ENCODE data around the gene LYZL6.

The LYZL6 gene

DNA sequence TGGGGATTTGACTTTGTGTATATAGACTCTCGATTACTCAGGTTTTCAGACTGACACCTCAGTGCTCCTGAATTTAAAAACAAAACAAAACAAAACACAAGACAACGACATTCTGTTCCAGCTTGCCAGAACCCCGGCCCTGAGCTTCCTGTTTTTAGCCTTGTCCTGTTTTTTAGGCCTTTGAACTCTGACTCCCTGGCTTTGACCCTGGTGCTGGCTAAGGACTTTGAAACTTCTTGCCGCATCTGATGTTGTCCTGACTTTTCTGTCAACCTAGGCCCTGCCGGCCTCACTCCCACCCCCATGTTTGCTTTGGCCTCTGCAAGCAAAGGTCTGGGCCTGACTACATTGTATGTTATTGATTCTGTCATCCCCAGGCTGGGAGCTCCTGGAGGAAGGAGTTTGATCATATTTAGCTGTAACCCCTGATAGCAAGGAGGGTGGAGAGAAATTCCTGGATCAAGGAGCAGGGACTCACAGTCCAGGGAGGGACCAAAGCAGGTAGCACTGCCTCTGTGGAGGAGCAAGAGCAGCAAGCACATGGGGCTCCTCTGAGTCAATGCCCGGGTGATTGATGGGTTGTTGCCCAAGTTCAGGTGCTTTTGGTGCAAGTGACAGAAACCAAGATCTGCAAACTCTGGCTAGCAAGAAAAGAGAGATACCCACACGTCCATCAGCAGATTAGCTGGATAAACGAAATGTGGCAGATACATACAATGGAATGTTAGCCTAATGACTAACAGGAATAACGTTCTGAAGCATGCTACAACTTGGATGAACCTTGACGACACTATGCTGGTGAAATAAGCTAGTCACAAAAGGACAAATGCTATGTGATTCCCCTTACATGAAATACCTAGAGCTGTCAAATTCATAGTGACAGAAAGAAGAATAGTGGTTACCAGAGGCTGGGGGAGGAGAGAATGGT, 30.1 kb upstream of the LYZL6 start:
- Histone ChIP-seq H3K79me2 (ENCODE audit: control insufficient read depth, insufficient read depth, low read length, unreplicated experiment) (no peaks in the 10 kb centered on the region), H3K4me1 (ENCODE audit: control insufficient read depth, insufficient read depth, low read length, unreplicated experiment) (peaks cover 13% of the 10 kb centered on the region), H3K27ac (ENCODE audit: low read depth, low read length) (peak overlapping the region; percentile 11), H3K36me3 (ENCODE audit: insufficient read depth, low read length) (no peaks in the 10 kb centered on the region), H3K4me3 (ENCODE audit: low read depth, low read length) (no peak overlapping the region), H2AFZ (ENCODE audit: low read length, unreplicated experiment) (peak overlapping the region; percentile 90), H3K27me3 (ENCODE audit: insufficient read depth, low read length) (no peaks in the 10 kb centered on the region)

DNA sequence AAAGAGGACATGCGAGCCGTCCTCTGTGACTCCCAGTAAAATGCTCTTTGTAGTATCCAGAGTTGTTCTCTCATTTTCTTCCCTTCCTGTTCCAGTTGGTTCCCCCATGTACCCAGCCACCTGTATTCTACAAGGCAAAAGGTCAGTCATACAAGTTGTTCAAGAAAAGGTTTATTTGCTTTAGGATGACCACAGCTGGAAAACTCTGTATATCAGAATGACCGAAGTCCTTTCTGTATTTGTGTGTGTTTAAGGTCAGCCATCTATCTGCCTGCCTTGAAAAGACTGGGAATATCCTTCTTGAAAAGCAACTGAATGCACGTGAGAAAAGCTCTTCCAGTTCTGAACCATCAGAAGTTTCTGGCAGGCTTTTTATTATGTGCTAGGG, 29.4 kb upstream of the LYZL6 start:
- Histone ChIP-seq H3K4me1 (ENCODE audit: control insufficient read depth, insufficient read depth, low read length, unreplicated experiment) (peaks cover 13% of the 10 kb centered on the region), H3K27me3 (ENCODE audit: insufficient read depth, low read length) (no peaks in the 10 kb centered on the region), H3K79me2 (ENCODE audit: control insufficient read depth, insufficient read depth, low read length, unreplicated experiment) (no peaks in the 10 kb centered on the region), H3K27ac (ENCODE audit: low read depth, low read length) (peak overlapping the region; percentile 11), H3K4me3 (ENCODE audit: low read depth, low read length) (no peak overlapping the region), H3K36me3 (ENCODE audit: insufficient read depth, low read length) (no peaks in the 10 kb centered on the region), H2AFZ (ENCODE audit: low read length, unreplicated experiment) (peak overlapping the region; percentile 90)

DNA sequence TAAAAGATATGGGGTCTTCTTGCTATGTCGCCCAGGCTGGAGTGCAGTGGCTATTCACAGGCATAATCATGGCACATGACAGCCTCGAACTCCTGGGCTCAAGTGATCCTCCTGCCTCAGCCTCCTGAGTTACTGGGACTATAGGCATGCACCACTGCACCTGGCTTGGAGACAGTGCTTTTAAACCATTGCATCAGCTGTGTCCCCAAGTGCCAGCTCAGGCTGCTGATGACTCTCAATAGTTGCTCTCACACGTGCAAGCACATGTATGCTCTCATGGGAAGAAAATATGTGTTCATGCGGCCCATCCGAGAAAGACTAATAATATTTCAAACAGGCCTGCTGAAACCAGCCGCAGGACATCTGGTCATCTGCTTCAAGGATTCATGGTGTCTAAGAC, 29.0 kb upstream of the LYZL6 start:
- no peak overlapping the region for H3K27ac ChIP-seq (ENCODE audit: low read depth, low read length)
- H2AFZ ChIP-seq (ENCODE audit: low read length, unreplicated experiment), result no peak overlapping the region
- peaks cover 13% of the 10 kb centered on the region for H3K4me1 ChIP-seq (ENCODE audit: control insufficient read depth, insufficient read depth, low read length, unreplicated experiment)
- H3K4me3 ChIP-seq (ENCODE audit: low read depth, low read length), result no peak overlapping the region
- no peaks in the 10 kb centered on the region for H3K36me3 ChIP-seq (ENCODE audit: insufficient read depth, low read length)
- no peaks in the 10 kb centered on the region for H3K27me3 ChIP-seq (ENCODE audit: insufficient read depth, low read length)
- H3K79me2 ChIP-seq (ENCODE audit: control insufficient read depth, insufficient read depth, low read length, unreplicated experiment), result no peaks in the 10 kb centered on the region

GRCh38 chr17:35972066-35972465, 28.6 kb upstream of the LYZL6 start:
- Histone ChIP-seq H3K4me1 (ENCODE audit: control insufficient read depth, insufficient read depth, low read length, unreplicated experiment) (peaks cover 13% of the 10 kb centered on the region), H3K27ac (ENCODE audit: low read depth, low read length) (no peak overlapping the region), H3K36me3 (ENCODE audit: insufficient read depth, low read length) (no peaks in the 10 kb centered on the region), H2AFZ (ENCODE audit: low read length, unreplicated experiment) (no peak overlapping the region), H3K4me3 (ENCODE audit: low read depth, low read length) (no peak overlapping the region), H3K79me2 (ENCODE audit: control insufficient read depth, insufficient read depth, low read length, unreplicated experiment) (no peaks in the 10 kb centered on the region), H3K27me3 (ENCODE audit: insufficient read depth, low read length) (no peaks in the 10 kb centered on the region)

- Histone ChIP-seq H3K79me2 (ENCODE audit: control insufficient read depth, insufficient read depth, low read length, unreplicated experiment) (no peaks in the 10 kb centered on the region), H3K36me3 (ENCODE audit: insufficient read depth, low read length) (no peaks in the 10 kb centered on the region), H3K4me3 (ENCODE audit: low read depth, low read length) (no peak overlapping the region), H3K4me1 (ENCODE audit: control insufficient read depth, insufficient read depth, low read length, unreplicated experiment) (peaks cover 13% of the 10 kb centered on the region), H2AFZ (ENCODE audit: low read length, unreplicated experiment) (no peak overlapping the region), H3K27ac (ENCODE audit: low read depth, low read length) (no peak overlapping the region), H3K27me3 (ENCODE audit: insufficient read depth, low read length) (no peaks in the 10 kb centered on the region)
Measured at GRCh38 chr17:35969558-35970380, 26.3 kb upstream of the LYZL6 start.

DNA sequence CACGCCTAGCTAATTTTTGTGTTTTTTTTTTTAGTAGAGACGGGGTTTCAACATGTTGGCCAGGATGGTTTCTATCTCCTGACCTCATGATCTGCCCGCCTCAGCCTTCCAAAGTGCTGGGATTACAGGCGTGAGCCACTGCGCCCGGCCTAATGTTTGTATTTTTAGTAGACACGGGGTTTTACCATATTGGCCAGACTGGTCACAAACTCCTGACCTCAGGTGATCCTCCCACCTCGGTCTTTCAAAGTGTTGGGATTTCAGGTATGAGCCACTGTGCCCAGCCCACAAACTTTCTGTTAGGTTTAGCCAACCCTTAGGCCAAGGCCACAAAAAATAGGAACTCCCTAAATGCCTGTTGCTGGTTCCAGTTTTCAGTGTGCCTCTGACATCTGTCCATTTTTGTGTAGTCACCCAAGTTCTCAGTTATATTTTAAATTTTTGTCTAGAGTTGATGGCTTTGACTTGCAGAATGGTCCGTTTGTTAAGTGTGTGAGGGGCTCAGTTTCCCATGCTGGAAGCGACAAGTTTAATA, 25.1 kb upstream of the LYZL6 start:
- Histone ChIP-seq H3K27ac (ENCODE audit: low read depth, low read length) (no peak overlapping the region), H3K27me3 (ENCODE audit: insufficient read depth, low read length) (peaks cover 8% of the 10 kb centered on the region), H3K4me3 (ENCODE audit: low read depth, low read length) (no peak overlapping the region), H3K4me1 (ENCODE audit: control insufficient read depth, insufficient read depth, low read length, unreplicated experiment) (peaks cover 8% of the 10 kb centered on the region), H2AFZ (ENCODE audit: low read length, unreplicated experiment) (no peak overlapping the region), H3K36me3 (ENCODE audit: insufficient read depth, low read length) (no peaks in the 10 kb centered on the region), H3K79me2 (ENCODE audit: control insufficient read depth, insufficient read depth, low read length, unreplicated experiment) (no peaks in the 10 kb centered on the region)

- H3K27me3 ChIP-seq (ENCODE audit: insufficient read depth, low read length), result peaks cover 25% of the 10 kb centered on the region
Measured at GRCh38 chr17:35965272-35965671, 21.8 kb upstream of the LYZL6 start.

GRCh38 chr17:35963663-35964062, 20.1 kb upstream of the LYZL6 start:
- Histone ChIP-seq H3K27ac (ENCODE audit: low read depth, low read length) (no peak overlapping the region), H3K4me3 (ENCODE audit: low read depth, low read length) (no peak overlapping the region), H3K27me3 (ENCODE audit: insufficient read depth, low read length) (peaks cover 41% of the 10 kb centered on the region), H3K79me2 (ENCODE audit: control insufficient read depth, insufficient read depth, low read length, unreplicated experiment) (no peaks in the 10 kb centered on the region), H2AFZ (ENCODE audit: low read length, unreplicated experiment) (no peak overlapping the region), H3K4me1 (ENCODE audit: control insufficient read depth, insufficient read depth, low read length, unreplicated experiment) (no peaks in the 10 kb centered on the region), H3K36me3 (ENCODE audit: insufficient read depth, low read length) (no peaks in the 10 kb centered on the region)

More at GRCh38 chr17:35965272-35965671, 21.8 kb upstream of the LYZL6 start:
- H3K36me3 ChIP-seq (ENCODE audit: insufficient read depth, low read length), result no peaks in the 10 kb centered on the region
- H3K4me1 ChIP-seq (ENCODE audit: control insufficient read depth, insufficient read depth, low read length, unreplicated experiment), result no peaks in the 10 kb centered on the region
- no peak overlapping the region for H2AFZ ChIP-seq (ENCODE audit: low read length, unreplicated experiment)
- H3K79me2 ChIP-seq (ENCODE audit: control insufficient read depth, insufficient read depth, low read length, unreplicated experiment), result no peaks in the 10 kb centered on the region
- no peak overlapping the region for H3K4me3 ChIP-seq (ENCODE audit: low read depth, low read length)
- no peak overlapping the region for H3K27ac ChIP-seq (ENCODE audit: low read depth, low read length)

DNA sequence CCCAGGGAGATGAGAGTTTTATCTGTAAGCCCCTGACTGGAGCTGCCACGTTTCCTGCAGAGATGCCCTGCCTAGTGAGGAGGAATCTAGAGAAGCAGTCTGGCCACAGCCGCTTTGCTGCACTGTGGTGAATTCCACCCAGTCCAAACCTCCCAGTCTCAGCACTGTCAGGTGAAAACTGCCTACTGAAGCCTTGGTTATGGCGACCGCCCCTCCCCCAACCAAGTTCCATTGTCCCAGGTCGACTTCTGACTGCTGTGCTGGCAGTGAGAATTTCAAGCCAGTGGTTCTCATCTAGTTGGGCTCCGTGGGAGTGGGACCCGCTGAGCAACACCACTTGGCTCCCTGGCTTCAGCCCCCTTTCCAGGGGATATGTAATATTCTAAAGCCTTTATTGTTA, 10.2 kb upstream of the LYZL6 start:
- Histone ChIP-seq H3K27ac (ENCODE audit: low read depth, low read length) (no peak overlapping the region), H3K4me3 (ENCODE audit: low read depth, low read length) (no peak overlapping the region), H3K27me3 (ENCODE audit: insufficient read depth, low read length) (peaks cover 37% of the 10 kb centered on the region), H3K36me3 (ENCODE audit: insufficient read depth, low read length) (no peaks in the 10 kb centered on the region), H3K79me2 (ENCODE audit: control insufficient read depth, insufficient read depth, low read length, unreplicated experiment) (no peaks in the 10 kb centered on the region), H2AFZ (ENCODE audit: low read length, unreplicated experiment) (no peak overlapping the region), H3K4me1 (ENCODE audit: control insufficient read depth, insufficient read depth, low read length, unreplicated experiment) (no peaks in the 10 kb centered on the region)

- Histone ChIP-seq H3K36me3 (ENCODE audit: insufficient read depth, low read length) (no peaks in the 10 kb centered on the region), H3K4me1 (ENCODE audit: control insufficient read depth, insufficient read depth, low read length, unreplicated experiment) (no peaks in the 10 kb centered on the region), H3K79me2 (ENCODE audit: control insufficient read depth, insufficient read depth, low read length, unreplicated experiment) (no peaks in the 10 kb centered on the region), H2AFZ (ENCODE audit: low read length, unreplicated experiment) (no peak overlapping the region), H3K4me3 (ENCODE audit: low read depth, low read length) (no peak overlapping the region), H3K27me3 (ENCODE audit: insufficient read depth, low read length) (peaks cover 11% of the 10 kb centered on the region; the same call in 1 of the 2 replicates), H3K27ac (ENCODE audit: low read depth, low read length) (no peak overlapping the region)
Measured at GRCh38 chr17:35949401-35949800, 5.9 kb upstream of the LYZL6 start.

Data from ACC112 (cell line).